Measurements from ENCODE around the gene C12orf57.

C12orf57 gene

GRCh38 chr12:6914947-6915788, 28.7 kb upstream of the C12orf57 start:
- Histone ChIP-seq H3K36me3 (ENCODE audit: control insufficient read depth, insufficient read depth, low read length) (no peaks in the 10 kb centered on the region), H3K9ac (no peak overlapping the region), H2AFZ (peak overlapping the region; percentile 85), H3K4me1 (no peaks in the 10 kb centered on the region), H3K9me3 (ENCODE audit: control insufficient read depth, low read length) (no peaks in the 10 kb centered on the region), H3K79me2 (no peaks in the 10 kb centered on the region), H3K27ac (peak overlapping the region; percentile 44), H3K27me3 (ENCODE audit: control insufficient read depth, insufficient read depth, low read length) (no peaks in the 10 kb centered on the region), H3K4me3 (ENCODE audit: low read depth, low read length) (peak overlapping the region; percentile 64), H3K4me2 (ENCODE audit: low read length) (peak overlapping the region; percentile 87)
- TF ChIP-seq CTCF (IDR thresholded peaks at IDR 0.05), result no peak

- H3K79me2 ChIP-seq, result no peaks in the 10 kb centered on the region
- peak overlapping the region; percentile 85 for H2AFZ ChIP-seq
- no peak overlapping the region for H3K27ac ChIP-seq
- no peaks in the 10 kb centered on the region for H3K36me3 ChIP-seq (ENCODE audit: control insufficient read depth, insufficient read depth, low read length)
- no peak for TF ChIP-seq CTCF (IDR thresholded peaks at IDR 0.05)
- no peak overlapping the region for H3K4me2 ChIP-seq (ENCODE audit: low read length)
- no peak overlapping the region for H3K9ac ChIP-seq
- no peaks in the 10 kb centered on the region for H3K9me3 ChIP-seq (ENCODE audit: control insufficient read depth, low read length)
- H3K4me1 ChIP-seq, result no peaks in the 10 kb centered on the region
- H3K27me3 ChIP-seq (ENCODE audit: control insufficient read depth, insufficient read depth, low read length), result no peaks in the 10 kb centered on the region
- H3K4me3 ChIP-seq (ENCODE audit: low read depth, low read length), result no peak overlapping the region
Measured at GRCh38 chr12:6915789-6916285, 28.0 kb upstream of the C12orf57 start.

- H2AFZ ChIP-seq, result no peak overlapping the region
- no peaks in the 10 kb centered on the region for H3K36me3 ChIP-seq (ENCODE audit: control insufficient read depth, insufficient read depth, low read length)
- H3K4me3 ChIP-seq (ENCODE audit: low read depth, low read length), result no peak overlapping the region
- no peaks in the 10 kb centered on the region for H3K27me3 ChIP-seq (ENCODE audit: control insufficient read depth, insufficient read depth, low read length)
- H3K9me3 ChIP-seq (ENCODE audit: control insufficient read depth, low read length), result no peaks in the 10 kb centered on the region
- H3K27ac ChIP-seq, result no peak overlapping the region
- TF ChIP-seq CTCF (IDR thresholded peaks at IDR 0.05), result no peak
- H3K4me1 ChIP-seq, result no peaks in the 10 kb centered on the region
- no peak overlapping the region for H3K9ac ChIP-seq
- no peaks in the 10 kb centered on the region for H3K79me2 ChIP-seq
- no peak overlapping the region for H3K4me2 ChIP-seq (ENCODE audit: low read length)
Measured at GRCh38 chr12:6916426-6917200, 27.2 kb upstream of the C12orf57 start.

- no peaks in the 10 kb centered on the region for H3K27me3 ChIP-seq (ENCODE audit: control insufficient read depth, insufficient read depth, low read length)
- no peaks in the 10 kb centered on the region for H3K36me3 ChIP-seq (ENCODE audit: control insufficient read depth, insufficient read depth, low read length)
- no peaks in the 10 kb centered on the region for H3K4me1 ChIP-seq
- H3K79me2 ChIP-seq, result no peaks in the 10 kb centered on the region
- no peak overlapping the region for H2AFZ ChIP-seq
- no peak overlapping the region for H3K4me3 ChIP-seq (ENCODE audit: low read depth, low read length)
- no peak overlapping the region for H3K9ac ChIP-seq
- H3K9me3 ChIP-seq (ENCODE audit: control insufficient read depth, low read length), result no peaks in the 10 kb centered on the region
- H3K4me2 ChIP-seq (ENCODE audit: low read length), result no peak overlapping the region
- H3K27ac ChIP-seq, result no peak overlapping the region
- TF ChIP-seq CTCF (IDR thresholded peaks at IDR 0.05), result no peak
Measured at GRCh38 chr12:6917491-6918231, 26.2 kb upstream of the C12orf57 start.
